ENCODE data around the gene SPACDR.
"Not testable (repeated sequence)": the region's sequence is repeated elsewhere in the genome, so short reads cannot be mapped to it uniquely, and the experiment has no call there.

The SPACDR gene

GRCh38 chr7:100465299-100465698, 1.2 kb upstream of the SPACDR start:
- no peak for DNase-seq

GRCh38 chr7:100464791-100465190, 731 bp upstream of the SPACDR start:
- DNase-seq = no peak

- DNase-seq = no peak
Measured at GRCh38 chr7:100457033-100457432, 7.0 kb downstream of the SPACDR start.

GRCh38 chr7:100456562-100456961, 7.5 kb downstream of the SPACDR start:
- no peak for DNase-seq

- DNase-seq = no peak
Measured at GRCh38 chr7:100455206-100455605, 8.9 kb downstream of the SPACDR start.

- DNase-seq = not testable (repeated sequence)
Measured at GRCh38 chr7:100453854-100454253, 10.2 kb downstream of the SPACDR start.

GRCh38 chr7:100452513-100452912, 11.5 kb downstream of the SPACDR start:
- DNase-seq = no peak

- no peak for DNase-seq
Measured at GRCh38 chr7:100449190-100449795, 14.8 kb downstream of the SPACDR start.

- not testable (repeated sequence) for DNase-seq
Measured at GRCh38 chr7:100447363-100447762, 16.7 kb downstream of the SPACDR start.

- no peak for DNase-seq
Measured at GRCh38 chr7:100446040-100446439, 18.0 kb downstream of the SPACDR start.

- DNase-seq = no peak
Measured at GRCh38 chr7:100444311-100445278, 19.5 kb downstream of the SPACDR start.

GRCh38 chr7:100443096-100443840, 20.8 kb downstream of the SPACDR start:
- DNase-seq = no peak

- DNase-seq = no peak
Measured at GRCh38 chr7:100441641-100442535, 22.2 kb downstream of the SPACDR start.

- not testable (repeated sequence) for DNase-seq
Measured at GRCh38 chr7:100439244-100439643, 24.8 kb downstream of the SPACDR start.

- not testable (repeated sequence) for DNase-seq
Measured at GRCh38 chr7:100438731-100439130, 25.3 kb downstream of the SPACDR start.

GRCh38 chr7:100438172-100438571, 25.9 kb downstream of the SPACDR start:
- DNase-seq = no peak

GRCh38 chr7:100437150-100438100, 26.6 kb downstream of the SPACDR start:
- no peak for DNase-seq

GRCh38 chr7:100435401-100436304, 28.4 kb downstream of the SPACDR start:
- DNase-seq = peak in 2 of 4 experiments; percentile 32 to 48

- DNase-seq = no peak
Measured at GRCh38 chr7:100434297-100435144, 29.5 kb downstream of the SPACDR start.
